ENCODE results near the gene CDK6.

- TF ChIP-seq CTCF (IDR thresholded peaks at IDR 0.05): no peak
- TF ChIP-seq POLR2A (IDR thresholded peaks at IDR 0.05): no peak
Measured at GRCh38 chr7:92773808-92774207, 62.6 kb downstream of the CDK6 start.

All from right lobe of liver (tissue), 4 donors.